ENCODE data around the gene DOCK1. TPM values are rescaled to one million over a fixed set of nuclear protein-coding genes. Genes with fewer than 3 reads are reported as not detected.
A peak's percentile ranks its signal among the peaks of the same experiment; 100 is the strongest.

DOCK1 gene
- total and polyA plus RNA-seq, 2 donors from 2014 or later: 15.8 to 81.7 TPM

- Histone ChIP-seq H3K4me3 (ENCODE audit: low read length in 3 of 3) (no peak overlapping the region), H3K9me3 (ENCODE audit: control insufficient read depth in 2 of 3, insufficient read depth in 1 of 3, low read length in 3 of 3) (no peaks in the 10 kb centered on the region), H3K27me3 (ENCODE audit: control insufficient read depth, insufficient read depth, low read length) (no peaks in the 10 kb centered on the region), H3K36me3 (ENCODE audit: control insufficient read depth in 2 of 3, insufficient read depth in 3 of 3, low read length in 3 of 3) (peaks cover 0 to 2% (median 0%) of the 10 kb centered on the region in 3 donors), H3K27ac (ENCODE audit: low read depth in 2 of 2, low read length in 2 of 2) (peak overlapping the region; percentile 33 to 54), H3K9ac (ENCODE audit: low read length in 3 of 3) (no peak overlapping the region), H3K4me1 (ENCODE audit: control insufficient read depth in 2 of 3, insufficient read depth in 2 of 3, low read depth in 1 of 3, low read length in 3 of 3) (peaks cover 0 to 22% (median 14%) of the 10 kb centered on the region in 3 donors)
- DNase-seq (no peak), FAIRE-seq (no peak)
- intact Hi-C loops (cut with DNase I): no loop called here
- no peak for TF ChIP-seq CTCF (IDR thresholded peaks at IDR 0.05; ENCODE audit: borderline replicate concordance, extremely low read depth, insufficient read depth)
Observed at GRCh38 chr10:126917375-126917774, 12.1 kb downstream of the DOCK1 start.

- Histone ChIP-seq H3K36me3 (ENCODE audit: control insufficient read depth in 2 of 3, insufficient read depth in 3 of 3, low read length in 3 of 3) (peaks cover 0 to 2% (median 0%) of the 10 kb centered on the region in 3 donors), H3K27ac (ENCODE audit: low read depth in 2 of 2, low read length in 2 of 2) (peak overlapping the region; percentile 33 to 48), H3K4me1 (ENCODE audit: control insufficient read depth in 2 of 3, insufficient read depth in 2 of 3, low read depth in 1 of 3, low read length in 3 of 3) (peaks cover 0 to 22% (median 14%) of the 10 kb centered on the region in 3 donors), H3K9me3 (ENCODE audit: control insufficient read depth in 2 of 3, insufficient read depth in 1 of 3, low read length in 3 of 3) (no peaks in the 10 kb centered on the region), H3K4me3 (ENCODE audit: low read length in 3 of 3) (no peak overlapping the region), H3K9ac (ENCODE audit: low read length in 3 of 3) (no peak overlapping the region), H3K27me3 (ENCODE audit: control insufficient read depth, insufficient read depth, low read length) (no peaks in the 10 kb centered on the region)
- peak; percentile 81 to 86 (median 84) for DNase-seq
- intact Hi-C loops (cut with DNase I): no loop called here
- no peak for TF ChIP-seq CTCF (IDR thresholded peaks at IDR 0.05; ENCODE audit: borderline replicate concordance, extremely low read depth, insufficient read depth)
- FAIRE-seq: no peak
Observed at GRCh38 chr10:126917975-126918908, 13.0 kb downstream of the DOCK1 start.

GRCh38 chr10:126919426-126919825 is 14.2 kb downstream of the DOCK1 start:
- Histone ChIP-seq H3K4me3 (ENCODE audit: low read length in 3 of 3) (no peak overlapping the region), H3K4me1 (ENCODE audit: control insufficient read depth in 2 of 3, insufficient read depth in 2 of 3, low read depth in 1 of 3, low read length in 3 of 3) (peaks cover 0 to 22% (median 14%) of the 10 kb centered on the region in 3 donors), H3K36me3 (ENCODE audit: control insufficient read depth in 2 of 3, insufficient read depth in 3 of 3, low read length in 3 of 3) (peaks cover 0 to 2% (median 0%) of the 10 kb centered on the region in 3 donors), H3K27ac (ENCODE audit: low read depth in 2 of 2, low read length in 2 of 2) (peak overlapping the region in 1 of 2 donors; percentile 48), H3K27me3 (ENCODE audit: control insufficient read depth, insufficient read depth, low read length) (no peaks in the 10 kb centered on the region), H3K9ac (ENCODE audit: low read length in 3 of 3) (peak overlapping the region in 1 of 3 donors; percentile 17), H3K9me3 (ENCODE audit: control insufficient read depth in 2 of 3, insufficient read depth in 1 of 3, low read length in 3 of 3) (no peaks in the 10 kb centered on the region)
- no peak for TF ChIP-seq CTCF (IDR thresholded peaks at IDR 0.05; ENCODE audit: borderline replicate concordance, extremely low read depth, insufficient read depth)
- intact Hi-C loops (cut with DNase I): no loop called here
- no peak for FAIRE-seq
- peak in 1 of 5 donors; percentile 62 for DNase-seq
